HG03039 (cell line): ENCODE results near the gene ENO4.
A peak's percentile ranks its signal among the peaks of the same experiment; 100 is the strongest.

Experiments
- ATAC-seq: cut with Tn5 transposase; IDR thresholded peaks from one replicate; pipeline ENCODE4 v1.9.1; 2021; ENCODE audit warnings: mild to moderate bottlenecking, moderate library complexity; ENCODE audit not compliant: unreplicated experiment

The ENO4 gene, protein sequence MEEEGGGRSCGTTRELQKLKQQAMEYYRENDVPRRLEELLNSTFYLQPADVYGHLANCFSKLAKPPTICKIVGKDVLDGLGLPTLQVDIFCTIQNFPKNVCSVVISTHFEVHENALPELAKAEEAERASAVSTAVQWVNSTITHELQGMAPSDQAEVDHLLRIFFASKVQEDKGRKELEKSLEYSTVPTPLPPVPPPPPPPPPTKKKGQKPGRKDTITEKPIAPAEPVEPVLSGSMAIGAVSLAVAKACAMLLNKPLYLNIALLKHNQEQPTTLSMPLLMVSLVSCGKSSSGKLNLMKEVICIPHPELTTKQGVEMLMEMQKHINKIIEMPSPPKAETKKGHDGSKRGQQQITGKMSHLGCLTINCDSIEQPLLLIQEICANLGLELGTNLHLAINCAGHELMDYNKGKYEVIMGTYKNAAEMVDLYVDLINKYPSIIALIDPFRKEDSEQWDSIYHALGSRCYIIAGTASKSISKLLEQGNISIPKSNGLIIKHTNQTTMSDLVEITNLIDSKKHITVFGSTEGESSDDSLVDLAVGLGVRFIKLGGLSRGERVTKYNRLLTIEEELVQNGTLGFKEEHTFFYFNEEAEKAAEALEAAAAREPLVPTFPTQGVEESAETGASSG

GRCh38 chr10:116849248-116850057, at the start of gene ENO4:
ENO4 (plus strand) TSS chr10:116849499; CDS start chr10:116849567, 68 bp downstream.
- peak; percentile 55 for ATAC-seq

GRCh38 chr10:116800286-116800929, 48.9 kb upstream of the ENO4 start:
- ATAC-seq = no peak

DNA sequence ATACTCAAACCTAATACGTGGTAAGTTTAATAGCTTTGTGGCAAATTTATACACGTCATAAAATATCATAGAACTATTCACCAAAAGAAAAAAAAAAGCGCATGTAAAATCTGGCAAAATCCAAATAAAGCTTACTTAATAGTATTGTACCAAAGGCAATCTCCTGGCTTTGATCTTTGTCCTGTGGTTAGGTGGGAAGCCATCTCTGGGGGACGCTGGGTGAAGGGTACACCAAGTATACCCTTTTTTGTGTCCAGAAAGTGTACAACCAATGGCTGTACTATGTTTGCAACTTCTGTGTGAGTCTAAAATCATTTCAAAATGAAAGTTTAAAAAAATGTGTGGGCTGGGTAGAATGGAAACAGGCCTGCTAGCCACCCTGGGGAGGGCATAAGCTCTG, 47.6 kb upstream of the ENO4 start:
- ATAC-seq = no peak

- ATAC-seq = no peak
Observed at GRCh38 chr10:116802474-116802873, 46.8 kb upstream of the ENO4 start.

DNA sequence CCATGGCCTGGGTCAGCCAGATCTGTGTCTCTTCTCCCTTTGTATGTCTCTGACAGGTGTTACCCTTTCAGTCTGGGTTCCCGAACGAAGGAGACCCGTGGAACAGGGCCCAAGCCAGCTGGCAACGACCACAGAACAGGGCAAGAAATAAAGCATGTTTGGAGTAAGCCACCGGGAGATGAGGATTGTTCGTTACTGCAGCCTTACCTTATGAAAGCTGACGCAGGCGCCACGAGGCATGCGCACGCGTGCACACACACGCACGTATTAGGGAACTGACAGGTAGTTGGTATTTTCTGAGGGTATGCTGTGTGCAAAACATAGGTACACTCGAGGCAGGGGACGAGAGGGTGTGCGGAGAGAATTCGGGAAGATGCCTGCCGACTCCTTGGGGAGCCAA, 46.4 kb upstream of the ENO4 start:
- no peak for ATAC-seq

- ATAC-seq = no peak
Observed at GRCh38 chr10:116803451-116804249, 45.6 kb upstream of the ENO4 start.

GRCh38 chr10:116808706-116809105, 40.6 kb upstream of the ENO4 start:
- ATAC-seq = no peak

GRCh38 chr10:116809483-116810119, 39.7 kb upstream of the ENO4 start:
- ATAC-seq = no peak

GRCh38 chr10:116810120-116810500, 39.2 kb upstream of the ENO4 start:
- ATAC-seq = no peak

DNA sequence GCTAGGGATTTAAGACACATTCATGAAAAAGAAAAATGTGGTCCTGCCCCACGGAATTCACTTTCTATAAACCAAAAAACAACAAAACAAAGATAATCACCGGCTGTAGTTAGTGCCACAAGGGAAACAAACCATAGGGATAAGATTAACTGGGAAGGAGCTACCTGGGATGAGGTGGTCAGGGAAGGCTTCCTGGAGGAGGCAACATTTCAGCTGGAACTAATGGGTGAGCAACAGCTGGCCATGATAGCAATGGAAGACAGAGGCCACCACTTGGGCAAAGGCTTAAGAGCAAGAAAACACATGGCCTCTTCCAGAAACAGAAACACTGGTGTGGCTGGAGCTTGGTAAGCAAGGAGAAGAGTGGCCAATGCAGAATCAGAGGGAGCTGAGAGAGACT, 38.4 kb upstream of the ENO4 start:
- ATAC-seq = no peak

- ATAC-seq = no peak
Observed at GRCh38 chr10:116811691-116812090, 37.6 kb upstream of the ENO4 start.

GRCh38 chr10:116815641-116816415, 33.5 kb upstream of the ENO4 start:
- ATAC-seq = no peak

- ATAC-seq = no peak
Observed at GRCh38 chr10:116817178-116817577, 32.1 kb upstream of the ENO4 start.

DNA sequence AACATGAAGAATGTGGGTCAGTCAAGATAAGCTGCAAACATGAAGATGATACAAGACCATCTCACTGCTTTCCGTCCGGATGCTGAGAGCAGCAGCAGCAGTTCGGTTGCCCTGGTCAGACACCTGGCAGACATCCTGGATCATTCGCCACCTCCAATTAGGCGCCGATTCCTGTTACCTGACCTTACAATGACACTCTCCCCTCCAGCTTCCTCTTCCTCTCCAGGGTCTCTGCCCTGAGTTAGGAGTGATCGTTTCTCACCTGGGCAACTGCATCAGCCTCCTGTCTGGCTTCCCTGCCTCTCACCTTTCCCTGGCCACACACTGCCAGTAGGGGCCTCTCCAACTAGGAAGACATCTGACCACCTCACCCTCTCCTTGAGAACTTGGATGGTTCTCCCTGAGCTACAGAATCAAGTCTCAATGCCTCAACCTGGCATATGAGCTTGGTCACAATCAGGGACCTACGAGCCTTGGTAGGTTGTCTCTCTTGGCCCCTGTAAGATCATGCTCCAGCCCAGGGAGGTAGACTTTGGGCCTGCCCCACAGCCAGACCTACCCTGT, 31.4 kb upstream of the ENO4 start:
- no peak for ATAC-seq

DNA sequence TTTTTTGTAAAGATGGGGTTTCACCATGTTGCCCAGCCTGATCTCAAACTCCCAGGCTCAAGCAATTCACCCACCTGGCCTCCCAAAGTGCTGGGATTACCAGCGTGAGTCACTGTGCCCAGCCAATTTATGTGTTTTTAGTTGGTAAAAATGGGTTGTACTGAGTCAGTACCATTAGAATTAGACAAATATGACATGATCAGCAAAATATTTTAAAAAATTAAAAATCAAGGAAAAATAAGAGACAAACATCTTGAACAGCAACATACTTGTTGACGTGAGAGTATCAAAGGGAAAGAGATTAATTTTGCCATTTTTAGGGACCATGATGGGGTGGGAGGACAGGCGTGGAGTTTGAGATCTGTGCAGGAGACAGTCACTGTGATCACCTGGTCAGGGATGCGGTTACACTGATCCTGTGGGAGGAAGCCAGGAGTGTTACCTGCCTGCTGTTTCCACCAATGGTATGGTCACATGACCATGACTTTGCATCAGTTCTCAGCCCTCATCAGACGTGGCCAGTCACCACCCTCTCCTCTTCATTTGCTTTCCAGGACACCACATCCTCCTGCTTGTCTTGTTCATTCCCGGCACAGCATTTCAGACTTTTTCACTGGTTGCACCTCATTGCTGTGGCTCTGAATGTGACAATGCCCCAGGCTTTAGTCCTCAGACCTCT, 29.2 kb upstream of the ENO4 start:
- no peak for ATAC-seq

DNA sequence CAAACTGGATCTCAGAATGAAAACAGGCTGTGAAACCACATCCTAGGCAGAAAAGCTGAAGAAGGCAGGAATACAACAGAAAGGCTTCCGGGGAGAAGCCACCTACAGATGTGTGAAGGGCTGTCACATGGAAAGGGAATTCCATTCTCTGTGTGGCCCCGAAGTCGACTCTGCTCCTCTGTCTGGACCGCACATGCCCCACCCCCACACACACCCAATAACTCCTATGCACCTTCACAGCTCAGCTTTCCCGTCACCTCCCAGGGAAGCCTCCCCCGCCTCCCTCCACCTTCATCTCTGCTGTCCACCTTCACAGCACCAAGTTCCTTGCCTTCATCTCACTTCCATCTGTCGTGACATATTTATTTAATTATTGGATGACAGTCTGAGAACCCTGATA, 23.4 kb upstream of the ENO4 start:
- no peak for ATAC-seq

DNA sequence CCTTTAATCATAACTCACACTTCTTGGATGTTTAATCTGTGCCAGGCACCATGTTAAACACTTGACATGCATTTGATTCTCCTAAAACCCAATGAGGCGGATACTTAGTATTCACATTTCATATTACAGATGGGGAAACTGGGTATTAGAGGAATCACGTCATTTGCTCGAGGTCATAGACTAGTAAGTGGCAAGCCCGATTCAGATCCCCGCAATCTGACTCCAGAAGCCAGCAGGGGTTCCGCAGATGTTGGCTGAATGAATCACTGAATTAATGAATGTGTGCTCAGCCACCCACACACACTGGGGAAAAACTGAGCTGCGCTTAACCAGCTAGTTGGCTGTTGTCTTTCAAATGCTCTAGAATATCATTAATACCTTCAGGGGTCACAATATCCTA, 22.5 kb upstream of the ENO4 start:
- ATAC-seq = no peak

DNA sequence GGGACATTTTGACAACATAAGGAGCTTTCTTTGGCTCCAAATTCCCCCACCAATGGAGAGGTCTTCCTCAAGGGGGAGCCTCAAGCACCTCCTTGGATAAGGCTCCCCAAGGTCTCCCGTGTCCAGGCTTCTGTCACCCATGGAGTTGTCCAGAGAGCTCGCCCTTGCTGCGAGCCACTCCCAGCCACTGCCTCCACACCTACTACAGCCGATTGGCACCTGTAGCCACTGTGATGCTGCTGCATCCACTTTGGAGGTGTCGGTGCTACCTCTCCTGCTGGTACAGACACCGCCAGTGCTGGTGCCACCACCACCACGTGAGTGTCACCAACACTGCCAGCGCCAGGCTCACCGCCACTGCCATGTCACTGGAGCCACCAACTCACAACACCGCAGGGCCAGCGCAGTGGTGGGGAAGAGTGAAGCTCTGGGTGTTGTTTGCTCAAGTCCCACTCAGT, 22.1 kb upstream of the ENO4 start:
- no peak for ATAC-seq
